Activated naive CD4-positive, alpha-beta T cell treated with anti-CD3 and anti-CD28 coated beads, Interleukin-2, amount 10 ng/mL, durations not matched to agents 7 days and 5 days (primary cell): Measurements from ENCODE around the gene ITGA3.

Experiments
- CTCF ChIA-PET: fragments of 350-600 bp; sonication (Branson Sonifier 250); formaldehyde crosslinking; loops from one replicate; lab custom pipeline; 2021; ENCODE audit warnings: antibody characterized with exemption; lab: Charles Lee
- DNase-seq: peaks from one replicate; pipeline ENCODE4 v3.0.0-alpha.2; 2020
- H3K27ac Mint-ChIP-seq: one replicate; pipeline ENCODE4 v1.8.0; 2021; ENCODE audit warnings: mild to moderate bottlenecking, moderate library complexity, mixed read lengths
- H3K27me3 Mint-ChIP-seq: one replicate; pipeline ENCODE4 v1.8.0; 2021; ENCODE audit warnings: mild to moderate bottlenecking, mixed read lengths
- H3K36me3 Mint-ChIP-seq: one replicate; pipeline ENCODE4 v1.8.0; 2021; ENCODE audit warnings: mixed read lengths
- H3K4me1 Mint-ChIP-seq: one replicate; pipeline ENCODE4 v1.8.0; 2021; ENCODE audit warnings: mixed read lengths
- H3K4me3 Mint-ChIP-seq: one replicate; pipeline ENCODE4 v1.8.0; 2021; ENCODE audit warnings: mild to moderate bottlenecking, moderate library complexity, mixed read lengths
- H3K9me3 Mint-ChIP-seq: one replicate; pipeline ENCODE4 v1.8.0; 2021; ENCODE audit warnings: mixed read lengths

The ITGA3 gene

DNA sequence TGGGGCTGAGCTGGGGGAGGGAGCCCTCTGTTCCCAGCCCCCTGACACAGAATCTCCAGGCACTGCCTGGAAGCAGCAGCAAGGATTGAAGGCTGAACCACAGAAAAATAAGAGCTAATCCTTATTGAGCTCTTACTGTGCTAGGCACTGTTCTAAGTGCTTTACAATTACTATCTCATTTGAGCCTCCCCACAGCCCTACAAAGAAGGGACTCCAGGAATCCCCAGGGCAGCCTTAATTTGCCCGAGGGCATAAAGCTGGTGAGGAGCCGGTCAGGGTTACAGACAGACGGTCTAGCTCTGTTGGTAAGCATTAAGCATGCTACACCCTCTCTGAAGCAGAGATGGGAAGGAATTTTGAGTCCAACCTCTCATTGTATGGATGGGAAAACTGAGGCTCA is 67.0 kb downstream of the ITGA3 start:
- DNase-seq, result no peak
- H3K4me3 Mint-ChIP-seq, result no peak overlapping the region
- no peaks in the 10 kb centered on the region for H3K9me3 Mint-ChIP-seq
- CTCF ChIA-PET, result interaction anchor here (0.7 to 1.8 kb wide), 7 partner anchors 8 to 75 kb away, joined by 3 to 6 read pairs (median 4); no protein-coding TSS in a partner anchor
- H3K27ac Mint-ChIP-seq, result no peak overlapping the region
- peaks cover 5% of the 10 kb centered on the region for H3K4me1 Mint-ChIP-seq
- peaks cover 94% of the 10 kb centered on the region for H3K27me3 Mint-ChIP-seq
- H3K36me3 Mint-ChIP-seq, result no peaks in the 10 kb centered on the region

DNA sequence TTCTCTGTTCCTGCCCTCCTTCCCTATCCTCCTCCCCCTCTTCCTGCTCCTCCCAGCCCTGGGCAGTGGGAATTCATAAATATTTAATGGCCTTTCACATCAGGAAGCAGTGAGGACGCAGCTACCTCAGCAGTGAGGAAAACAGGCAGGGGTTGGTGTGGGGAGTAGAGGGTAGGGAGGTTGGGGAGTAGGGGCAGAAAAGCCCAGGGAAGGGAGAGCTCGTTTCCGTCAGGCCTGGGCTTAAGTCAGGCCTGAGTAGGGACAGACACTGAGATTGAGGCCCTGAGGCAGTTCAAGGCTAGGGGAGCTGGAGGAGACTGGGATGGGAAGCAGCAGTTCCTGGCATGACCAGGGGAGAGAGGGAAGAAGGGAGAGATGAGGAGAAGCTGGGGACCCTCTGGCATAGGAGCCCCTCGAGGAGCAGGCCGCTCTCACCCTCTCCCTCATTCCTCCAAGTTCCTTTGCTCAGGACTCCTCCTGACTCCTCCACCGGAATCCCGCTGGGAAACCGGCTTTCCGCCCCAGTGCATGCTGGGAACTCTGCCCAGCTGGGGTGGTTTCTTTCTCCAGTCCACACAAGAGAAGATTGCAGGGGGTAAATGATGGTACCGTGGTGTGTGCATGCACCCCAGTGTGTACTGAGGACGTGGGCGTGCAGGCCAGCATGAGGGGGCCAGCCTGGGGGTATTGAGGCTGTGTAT is 67.9 kb downstream of the ITGA3 start:
- Mint-ChIP-seq H3K27me3 (peaks cover 94% of the 10 kb centered on the region), H3K27ac (no peak overlapping the region)
- CTCF ChIA-PET, result interaction anchor here (0.7 to 1.8 kb wide), 8 partner anchors 9 to 74 kb away, joined by 3 to 6 read pairs (median 4); no protein-coding TSS in a partner anchor

DNA sequence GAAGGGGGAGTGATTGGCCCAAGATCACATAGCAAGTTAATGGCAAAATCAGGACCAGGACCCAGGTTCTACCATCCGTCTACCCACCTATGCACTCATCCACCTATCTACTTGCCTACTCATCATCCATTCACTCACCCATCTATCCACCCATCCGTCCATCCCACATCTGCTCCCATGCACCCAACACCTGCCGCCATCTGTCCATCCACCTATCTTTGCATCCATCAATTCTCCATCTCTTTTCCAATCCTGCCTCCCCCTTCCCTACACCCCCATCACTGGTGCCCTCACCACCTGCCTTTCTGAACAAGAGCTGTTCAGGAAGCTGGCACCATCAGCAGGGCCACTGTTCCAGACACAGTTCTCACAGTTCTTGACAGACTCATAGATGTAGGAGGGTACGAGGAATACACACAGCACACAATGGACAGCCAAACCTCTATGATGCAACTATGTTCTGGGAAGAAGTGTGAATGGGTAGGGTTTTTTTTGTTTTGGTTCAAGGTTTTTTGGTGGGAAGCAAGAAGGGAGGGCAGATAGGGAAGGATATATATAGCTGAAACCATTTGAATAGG is 69.6 kb downstream of the ITGA3 start:
- peaks cover 16% of the 10 kb centered on the region for H3K4me1 Mint-ChIP-seq
- H3K4me3 Mint-ChIP-seq, result no peak overlapping the region
- H3K36me3 Mint-ChIP-seq, result peaks cover 5% of the 10 kb centered on the region
- CTCF ChIA-PET, result interaction anchor here (1.5 to 2.2 kb wide), 3 partner anchors 11 to 31 kb away, joined by 5 to 11 read pairs (median 7); no protein-coding TSS in a partner anchor
- H3K9me3 Mint-ChIP-seq, result no peaks in the 10 kb centered on the region
- no peak overlapping the region for H3K27ac Mint-ChIP-seq
- H3K27me3 Mint-ChIP-seq, result peaks cover 94% of the 10 kb centered on the region
- DNase-seq, result no peak

More for the DNA sequence above, 67.9 kb downstream of the ITGA3 start:
- H3K4me1 Mint-ChIP-seq, result peaks cover 12% of the 10 kb centered on the region
- H3K36me3 Mint-ChIP-seq, result peaks cover 2% of the 10 kb centered on the region
- H3K9me3 Mint-ChIP-seq, result no peaks in the 10 kb centered on the region
- H3K4me3 Mint-ChIP-seq, result no peak overlapping the region
- no peak for DNase-seq

DNA sequence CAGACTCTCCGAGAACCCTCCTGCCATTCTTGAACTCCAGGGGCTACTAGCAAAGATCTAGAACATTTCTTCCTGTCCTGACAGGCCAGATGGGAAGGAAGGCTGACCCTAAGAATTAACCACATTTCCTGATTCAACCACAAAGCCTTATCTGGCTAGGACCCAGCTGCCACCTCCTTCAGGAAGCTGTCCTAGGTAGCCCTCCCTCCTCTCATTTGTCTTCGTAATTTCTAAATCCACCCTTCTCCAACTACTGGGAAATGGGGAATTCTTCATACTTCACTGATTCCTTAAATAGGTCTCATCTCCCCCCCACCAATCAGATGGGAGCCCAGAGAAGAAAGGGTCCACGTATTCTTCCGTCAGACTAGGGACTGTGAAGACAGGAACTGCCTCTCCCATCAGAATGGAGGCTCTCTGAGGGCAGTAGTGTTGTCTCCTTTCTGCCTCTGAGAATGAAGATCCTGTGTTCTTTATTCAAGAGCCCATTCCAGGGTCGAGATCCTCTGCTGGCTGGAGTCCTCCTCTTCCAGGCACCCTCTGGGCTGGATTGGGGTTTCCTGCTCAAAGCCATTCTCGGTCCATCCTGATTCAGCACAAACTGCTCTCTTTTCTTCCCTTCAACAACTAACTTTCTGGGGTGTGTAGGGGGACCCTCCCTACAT is 71.9 kb downstream of the ITGA3 start:
- CTCF ChIA-PET, result interaction anchor here (2.2 kb wide), 1 partner anchor 12 kb away, joined by 11 read pairs; no protein-coding TSS in a partner anchor
- Mint-ChIP-seq H3K4me3 (no peak overlapping the region), H3K9me3 (no peaks in the 10 kb centered on the region), H3K27me3 (peaks cover 84% of the 10 kb centered on the region), H3K36me3 (peaks cover 11% of the 10 kb centered on the region), H3K4me1 (peaks cover 35% of the 10 kb centered on the region), H3K27ac (no peak overlapping the region)
- DNase-seq, result no peak

DNA sequence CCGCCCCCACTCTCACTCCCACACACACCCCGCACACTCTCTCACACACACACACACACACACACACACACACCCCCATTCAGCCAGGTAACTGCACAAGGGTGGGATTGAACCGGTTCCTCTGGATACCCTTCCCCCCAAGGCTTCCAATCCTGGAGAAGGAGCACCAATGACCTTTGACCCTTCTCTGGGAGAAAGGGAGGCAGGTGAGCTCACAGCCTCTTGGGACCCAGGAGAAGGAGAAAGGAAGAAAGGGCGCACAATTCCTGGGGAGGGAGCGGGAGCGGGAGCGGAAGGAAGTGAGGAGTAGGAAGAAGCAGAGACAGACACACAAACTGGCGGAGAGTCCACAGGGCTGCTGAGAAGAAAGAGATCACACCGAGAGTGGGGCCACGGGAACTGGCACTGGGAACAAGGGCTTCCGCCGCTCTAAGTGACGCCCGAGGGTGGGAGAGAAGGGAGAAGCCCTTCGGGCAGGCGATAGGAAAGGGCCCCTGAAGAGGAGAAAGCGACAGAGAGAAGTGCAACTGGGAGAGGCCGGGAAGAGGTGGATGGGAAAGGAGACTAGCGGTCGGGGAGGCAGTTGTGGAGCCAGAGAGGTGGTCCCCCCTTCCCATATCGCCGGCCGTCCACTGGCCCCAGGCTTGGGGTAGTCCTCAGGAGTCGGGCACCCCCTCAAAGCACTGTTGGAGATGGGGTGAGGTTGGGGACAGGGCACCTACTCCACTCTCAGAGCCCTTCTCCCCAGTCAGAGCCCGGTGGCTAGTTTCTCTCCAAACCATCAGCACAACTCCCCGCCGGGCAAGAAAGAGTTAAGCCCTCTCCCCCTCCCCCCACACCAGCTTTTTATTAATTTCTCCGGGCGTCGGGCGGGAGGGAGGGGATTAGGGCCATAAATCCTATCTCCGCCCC is 72.8 kb downstream of the ITGA3 start:
- no peaks in the 10 kb centered on the region for H3K9me3 Mint-ChIP-seq
- peaks cover 35% of the 10 kb centered on the region for H3K4me1 Mint-ChIP-seq
- CTCF ChIA-PET, result no interaction called here
- no peak for DNase-seq
- peak overlapping the region; percentile 38 for H3K27ac Mint-ChIP-seq
- H3K27me3 Mint-ChIP-seq, result peaks cover 75% of the 10 kb centered on the region
- peaks cover 15% of the 10 kb centered on the region for H3K36me3 Mint-ChIP-seq
- peak overlapping the region; percentile 52 for H3K4me3 Mint-ChIP-seq

DNA sequence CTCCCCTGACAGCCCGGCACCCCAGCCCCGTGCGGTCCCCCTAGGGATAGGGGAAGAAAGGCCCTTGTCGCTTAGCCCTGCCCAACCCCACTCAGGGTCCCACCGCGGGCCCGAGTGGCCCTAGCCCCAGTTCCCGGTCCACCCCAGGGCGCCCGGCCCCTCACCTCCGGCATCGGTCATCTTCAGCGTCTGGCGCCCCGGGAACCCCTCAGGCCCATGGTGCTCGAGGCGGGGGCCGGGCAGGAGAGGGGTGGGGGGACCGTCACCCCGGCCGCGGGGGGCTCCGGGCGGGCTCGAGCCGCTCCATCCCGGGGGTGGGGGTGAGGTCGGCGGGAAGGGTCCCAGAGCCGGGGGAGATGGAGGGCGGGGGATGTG is 73.4 kb downstream of the ITGA3 start:
- DNase-seq, result no peak
- Mint-ChIP-seq H3K27me3 (peaks cover 69% of the 10 kb centered on the region), H3K4me1 (peaks cover 37% of the 10 kb centered on the region), H3K9me3 (no peaks in the 10 kb centered on the region), H3K4me3 (peak overlapping the region; percentile 58), H3K36me3 (peaks cover 18% of the 10 kb centered on the region), H3K27ac (no peak overlapping the region)
- CTCF ChIA-PET, result interaction anchor here (0.9 to 3.1 kb wide), 3 partner anchors 10 to 35 kb away, joined by 3 to 9 read pairs (median 5); no protein-coding TSS in a partner anchor

DNA sequence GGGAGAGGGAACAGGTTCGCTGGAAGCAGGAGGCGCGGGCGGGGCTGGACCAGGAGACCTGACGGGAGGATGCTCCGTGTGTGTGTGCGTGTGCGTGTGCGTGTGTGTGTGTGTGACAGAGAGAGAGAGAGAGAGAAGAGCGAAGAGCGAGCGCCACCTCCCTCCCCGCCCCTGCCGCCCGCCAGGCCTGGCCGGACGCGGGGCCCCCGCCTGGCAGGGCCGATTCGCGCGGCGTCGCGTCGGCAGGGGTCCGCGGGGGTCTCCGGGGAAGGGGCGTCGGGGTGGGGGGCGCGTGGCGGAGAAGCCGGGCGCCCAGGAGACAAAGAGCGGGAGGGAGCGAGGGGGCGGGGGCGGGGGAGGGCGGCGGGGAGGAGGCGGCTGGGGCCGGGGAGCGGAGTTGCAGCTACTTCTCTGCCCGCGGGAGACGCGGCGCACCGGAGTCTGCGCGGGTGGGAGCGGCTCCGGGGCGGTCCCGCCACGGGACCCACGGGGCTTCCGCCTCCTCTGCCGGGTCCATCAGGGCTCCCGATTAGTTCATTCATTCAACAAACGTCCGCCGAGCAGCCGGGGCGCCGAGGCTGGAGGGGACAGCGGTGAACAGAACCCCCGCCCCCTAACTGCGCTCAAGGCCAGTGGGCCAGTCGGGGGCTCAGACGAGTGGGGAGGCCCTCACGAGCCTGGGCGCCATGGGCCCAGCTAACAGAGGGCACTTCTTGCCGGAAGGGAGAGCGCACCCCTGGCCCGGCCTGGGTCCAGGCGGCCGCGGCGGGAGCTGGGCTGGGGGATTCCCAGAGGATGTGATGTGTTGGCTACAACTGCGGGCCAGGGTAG is 74.0 kb downstream of the ITGA3 start, which contains the start of gene SAMD14:
SAMD14 (minus strand) TSS at position 433 of the 831 bp plus-strand sequence. CDS start 5,201 bp downstream, outside the sequence.
- H3K4me3 Mint-ChIP-seq, result peak within 1 kb of the TSS; percentile 58
- peak; percentile 70 for DNase-seq
- H3K4me1 Mint-ChIP-seq, result peaks cover 37% of the 10 kb centered on the region
- peaks cover 18% of the 10 kb centered on the region for H3K36me3 Mint-ChIP-seq
- H3K27me3 Mint-ChIP-seq, result peaks cover 65% of the 10 kb centered on the region
- H3K9me3 Mint-ChIP-seq, result no peaks in the 10 kb centered on the region
- CTCF ChIA-PET, result interaction anchor here (0.6 to 3.5 kb wide), 7 partner anchors 9 to 36 kb away, joined by 3 to 10 read pairs (median 4); no protein-coding TSS in a partner anchor
- peak within 1 kb of the TSS; percentile 33 for H3K27ac Mint-ChIP-seq

DNA sequence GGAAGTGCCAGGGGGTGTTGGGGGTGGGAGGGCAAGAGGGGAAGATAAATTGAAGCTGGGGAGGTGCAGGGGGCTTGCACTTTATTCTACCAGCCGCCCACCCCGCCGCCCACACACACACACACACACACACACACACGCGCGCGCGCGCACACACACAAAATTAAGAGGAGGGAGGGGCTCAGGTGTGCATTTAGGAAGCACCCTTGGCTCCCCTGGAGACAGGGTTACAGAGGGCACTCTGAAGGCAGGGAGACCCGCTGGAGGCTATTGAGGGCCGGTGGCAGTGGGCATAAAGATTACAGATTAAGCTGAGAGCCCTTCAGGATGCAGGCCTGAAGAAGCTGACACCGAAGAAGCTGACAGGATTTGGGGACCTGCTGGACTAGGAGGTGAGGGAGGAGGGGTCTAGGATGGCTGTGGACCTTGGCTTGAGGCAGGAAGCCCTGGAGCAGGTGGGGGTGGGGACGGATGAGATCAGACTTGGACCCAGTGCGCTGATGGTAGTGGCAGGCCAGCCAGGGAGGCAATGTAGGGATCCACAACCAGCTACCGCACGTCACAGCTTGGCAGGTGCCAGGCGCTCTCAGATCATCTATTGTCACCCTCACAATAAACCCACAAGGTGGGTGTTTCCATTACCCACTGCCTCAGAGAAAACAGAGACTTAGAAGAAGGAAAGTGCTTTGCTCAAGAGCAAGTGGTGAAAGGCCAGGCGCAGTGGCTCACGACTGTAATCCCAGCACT is 74.8 kb downstream of the ITGA3 start:
- Mint-ChIP-seq H3K36me3 (peaks cover 20% of the 10 kb centered on the region), H3K9me3 (no peaks in the 10 kb centered on the region), H3K27ac (no peak overlapping the region), H3K4me1 (peaks cover 37% of the 10 kb centered on the region), H3K27me3 (peaks cover 59% of the 10 kb centered on the region), H3K4me3 (peak overlapping the region; percentile 42)
- CTCF ChIA-PET, result interaction anchor here (0.6 to 3.5 kb wide), 7 partner anchors 8 to 37 kb away, joined by 3 to 10 read pairs (median 4); no protein-coding TSS in a partner anchor
- DNase-seq, result peak; percentile 38

DNA sequence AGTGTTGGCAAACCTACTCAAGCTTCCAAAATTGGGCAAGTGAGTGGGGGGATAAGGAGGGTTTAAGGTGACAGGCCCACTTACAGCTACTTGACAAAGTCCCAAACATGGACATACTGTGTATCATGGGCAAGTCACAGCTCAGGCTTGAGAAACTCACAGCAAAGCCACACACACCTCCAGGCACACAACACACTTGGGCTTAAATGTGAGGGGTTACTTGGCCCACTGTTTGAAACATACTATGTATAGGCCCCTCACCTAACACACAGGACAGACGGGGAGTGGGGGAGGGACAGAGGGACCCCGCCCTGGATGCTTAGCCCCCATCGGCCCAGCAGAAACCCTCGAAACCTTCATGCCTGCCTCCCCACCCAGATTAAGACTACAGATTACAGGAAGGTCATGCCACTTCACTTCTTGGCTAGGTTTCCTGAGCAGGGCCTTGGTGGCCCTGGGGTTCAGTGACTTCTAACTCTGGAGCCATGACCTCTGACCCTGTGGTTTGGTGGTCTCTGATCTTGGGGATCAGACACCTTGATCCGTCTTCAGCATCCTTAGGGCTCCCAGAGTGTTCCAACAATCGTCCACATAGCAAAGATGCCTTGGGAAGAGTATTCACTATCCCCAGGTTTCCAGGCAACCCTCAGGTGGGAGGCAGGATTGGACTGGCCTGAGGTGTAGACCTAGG is 76.3 kb downstream of the ITGA3 start:
- DNase-seq, result no peak
- H3K36me3 Mint-ChIP-seq, result peaks cover 33% of the 10 kb centered on the region
- peaks cover 44% of the 10 kb centered on the region for H3K27me3 Mint-ChIP-seq
- H3K4me3 Mint-ChIP-seq, result no peak overlapping the region
- CTCF ChIA-PET, result interaction anchor here (1.1 to 3.5 kb wide), 5 partner anchors 13 to 177 kb away, joined by 3 to 10 read pairs (median 5); no protein-coding TSS in a partner anchor
- H3K4me1 Mint-ChIP-seq, result peaks cover 37% of the 10 kb centered on the region
- H3K27ac Mint-ChIP-seq, result peak overlapping the region; percentile 47
- no peaks in the 10 kb centered on the region for H3K9me3 Mint-ChIP-seq

DNA sequence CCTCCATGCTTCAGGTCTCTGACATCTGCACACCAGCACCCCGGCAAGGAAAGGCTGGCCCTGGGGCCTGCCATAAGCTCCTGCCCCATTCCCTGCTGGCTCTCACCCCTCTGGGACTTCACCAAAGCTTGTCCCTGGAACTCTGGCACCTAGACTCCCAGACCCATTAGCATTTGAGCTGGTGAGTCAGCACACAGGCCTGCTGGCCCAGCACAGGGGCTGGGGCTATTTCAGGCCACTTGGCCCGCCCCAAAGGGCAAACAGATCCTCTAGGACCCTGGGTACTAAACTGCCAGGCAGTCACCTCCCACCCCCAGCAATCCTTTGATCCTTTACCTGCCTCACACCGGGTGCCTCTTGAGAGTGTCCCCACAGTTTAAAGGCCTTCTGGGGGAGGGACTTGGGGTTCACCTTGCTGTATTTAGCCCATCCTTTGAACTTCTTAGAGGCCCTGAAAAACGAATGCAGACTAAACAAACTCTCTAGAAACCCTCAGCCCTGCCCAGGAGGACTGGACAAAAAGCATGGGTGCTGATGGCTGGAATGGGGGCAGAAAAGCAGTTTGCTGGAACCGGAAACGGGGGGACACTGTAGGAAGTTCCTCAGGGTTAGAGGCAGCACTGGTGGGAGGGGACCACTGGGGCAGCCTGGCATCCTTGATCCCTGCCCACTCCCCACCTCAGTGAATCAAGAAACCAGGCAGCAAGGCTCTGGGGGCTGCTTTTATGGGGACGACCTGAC is 77.3 kb downstream of the ITGA3 start:
- H3K9me3 Mint-ChIP-seq, result no peaks in the 10 kb centered on the region
- H3K27me3 Mint-ChIP-seq, result peaks cover 35% of the 10 kb centered on the region
- DNase-seq, result no peak
- peaks cover 36% of the 10 kb centered on the region for H3K4me1 Mint-ChIP-seq
- no peak overlapping the region for H3K4me3 Mint-ChIP-seq
- CTCF ChIA-PET, result interaction anchor here (1.4 to 3.5 kb wide), 2 partner anchors 28 to 29 kb away, joined by 4 to 10 read pairs; no protein-coding TSS in a partner anchor
- peaks cover 43% of the 10 kb centered on the region for H3K36me3 Mint-ChIP-seq
- H3K27ac Mint-ChIP-seq, result no peak overlapping the region

DNA sequence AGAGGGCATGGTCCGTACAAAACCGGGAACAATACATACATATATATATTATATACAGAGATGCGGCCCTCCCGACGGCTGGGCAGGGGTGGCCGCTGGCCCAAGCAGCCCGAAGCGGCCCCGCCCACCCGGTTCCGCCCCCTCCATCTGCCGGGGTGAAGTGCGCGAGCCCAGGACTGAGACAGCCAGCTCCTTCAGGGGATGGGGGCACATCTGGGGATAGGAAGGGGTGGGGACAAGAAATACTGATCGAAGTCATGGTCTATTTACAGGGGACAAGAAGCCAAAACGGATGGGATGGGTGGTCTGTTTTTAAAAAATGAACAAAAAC is 77.8 kb downstream of the ITGA3 start:
- Mint-ChIP-seq H3K4me3 (no peak overlapping the region), H3K4me1 (peaks cover 37% of the 10 kb centered on the region), H3K27ac (no peak overlapping the region), H3K9me3 (no peaks in the 10 kb centered on the region), H3K36me3 (peaks cover 47% of the 10 kb centered on the region), H3K27me3 (peaks cover 29% of the 10 kb centered on the region)
- CTCF ChIA-PET, result interaction anchor here (1.4 kb wide), 1 partner anchor 27 kb away, joined by 4 read pairs; no protein-coding TSS in a partner anchor
- DNase-seq, result no peak
